Muscle layer of colon (tissue), 2 donors: Measurements from ENCODE around the gene FAM151A.

ENCODE experiments used
- H3K27ac ChIP-seq: one replicate; pipeline ENCODE4 v1.7.0; 2013; ENCODE audit warnings: low read depth, mild to moderate bottlenecking, low read length, moderate library complexity
- H3K27me3 ChIP-seq, 2 donors: one replicate each; pipeline ENCODE4 v1.7.0; 2013; ENCODE audit warnings: low read length in 2 of 2, mild to moderate bottlenecking in 2 of 2; ENCODE audit not compliant: insufficient read depth in 2 of 2, control insufficient read depth in 1 of 2
- H3K36me3 ChIP-seq: one replicate; pipeline ENCODE4 v1.7.0; 2013; ENCODE audit warnings: mild to moderate bottlenecking, low read length; ENCODE audit not compliant: insufficient read depth
- H3K4me1 ChIP-seq: one replicate; pipeline ENCODE4 v1.7.0; 2013; ENCODE audit warnings: mild to moderate bottlenecking, low read length; ENCODE audit not compliant: insufficient read depth
- H3K4me3 ChIP-seq, 2 donors: one replicate each; pipeline ENCODE4 v1.7.0; 2013; ENCODE audit warnings: low read length in 2 of 2, low read depth in 1 of 2, mild to moderate bottlenecking in 1 of 2, moderate library complexity in 1 of 2
- H3K9ac ChIP-seq: one replicate; pipeline ENCODE4 v1.7.0; 2013; ENCODE audit warnings: low read length
- H3K9me3 ChIP-seq: one replicate; pipeline ENCODE4 v1.7.0; 2013; ENCODE audit warnings: mild to moderate bottlenecking, low read length
- donor health status: abdominal sarcoma.
- donor health status: Adenocarcinoma of cecum.

The FAM151A gene

GRCh38 chr1:54608566-54609230 lies 14.6 kb downstream of the FAM151A start:
- Histone ChIP-seq H3K36me3 (peaks cover 16% of the 10 kb centered on the region), H3K27me3 (no peaks in the 10 kb centered on the region), H3K9me3 (no peaks in the 10 kb centered on the region), H3K9ac (no peak overlapping the region), H3K4me1 (no peaks in the 10 kb centered on the region), H3K4me3 (no peak overlapping the region), H3K27ac (no peak overlapping the region)

GRCh38 chr1:54607821-54608565 lies 15.3 kb downstream of the FAM151A start:
- no peaks in the 10 kb centered on the region for H3K27me3 ChIP-seq
- no peaks in the 10 kb centered on the region for H3K9me3 ChIP-seq
- no peak overlapping the region for H3K9ac ChIP-seq
- no peak overlapping the region for H3K27ac ChIP-seq
- H3K36me3 ChIP-seq, result peaks cover 16% of the 10 kb centered on the region
- no peak overlapping the region for H3K4me3 ChIP-seq
- no peaks in the 10 kb centered on the region for H3K4me1 ChIP-seq

GRCh38 chr1:54606990-54607325 lies 16.4 kb downstream of the FAM151A start:
- H3K36me3 ChIP-seq, result peaks cover 16% of the 10 kb centered on the region

DNA sequence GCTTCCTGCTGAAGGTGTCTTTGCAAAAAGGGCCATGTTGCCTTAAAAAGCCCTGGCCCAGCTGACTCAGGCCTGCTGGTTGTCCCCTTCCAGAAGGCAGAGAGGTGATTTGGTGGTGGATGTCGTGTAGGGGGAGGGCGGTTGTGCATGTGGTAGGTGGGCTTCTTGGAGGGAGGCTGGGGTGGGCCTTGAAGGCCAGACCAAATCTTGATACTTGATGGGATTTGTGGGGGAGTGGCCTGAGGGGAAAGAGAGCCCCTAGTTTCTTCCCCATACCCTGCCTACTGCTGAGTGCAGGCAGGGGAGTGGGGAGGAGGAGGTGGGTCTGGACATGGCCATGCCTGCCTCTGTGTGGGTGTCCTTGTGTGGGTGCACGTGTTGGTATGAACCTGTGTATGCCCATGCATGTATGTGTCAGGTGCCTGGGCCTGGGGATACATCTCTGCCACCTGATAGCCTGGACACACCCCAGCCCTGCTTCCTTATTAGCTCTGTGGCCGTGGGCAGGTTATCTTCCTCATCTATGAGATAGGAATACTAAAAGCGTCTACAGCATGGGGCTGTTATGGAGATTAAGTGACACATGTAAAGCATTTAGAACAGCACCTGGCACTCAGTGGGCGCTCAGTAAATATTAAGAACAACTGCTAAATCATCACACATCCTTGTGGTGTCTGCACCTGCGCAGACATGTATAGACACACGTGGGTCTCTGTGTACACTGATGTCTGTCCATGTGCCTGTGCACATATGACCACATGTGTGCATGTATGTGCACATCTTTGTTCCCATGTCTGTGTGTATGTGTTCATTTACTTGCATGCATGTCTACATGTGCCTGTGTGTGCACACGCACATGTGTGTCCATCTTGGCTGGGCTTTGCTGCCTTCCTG lies 17.0 kb downstream of the FAM151A start:
- Histone ChIP-seq H3K4me1 (no peaks in the 10 kb centered on the region), H3K9ac (no peak overlapping the region), H3K4me3 (no peak overlapping the region), H3K27ac (no peak overlapping the region), H3K9me3 (no peaks in the 10 kb centered on the region), H3K36me3 (peaks cover 21% of the 10 kb centered on the region), H3K27me3 (no peaks in the 10 kb centered on the region)

More at GRCh38 chr1:54606990-54607325, 16.4 kb downstream of the FAM151A start:
- Histone ChIP-seq H3K9ac (no peak overlapping the region), H3K4me1 (no peaks in the 10 kb centered on the region), H3K27me3 (no peaks in the 10 kb centered on the region), H3K4me3 (no peak overlapping the region), H3K9me3 (no peaks in the 10 kb centered on the region), H3K27ac (no peak overlapping the region)

GRCh38 chr1:54604572-54605370 lies 18.6 kb downstream of the FAM151A start:
- H3K27ac ChIP-seq, result no peak overlapping the region
- no peaks in the 10 kb centered on the region for H3K27me3 ChIP-seq
- no peak overlapping the region for H3K4me3 ChIP-seq

GRCh38 chr1:54604051-54604450 lies 19.3 kb downstream of the FAM151A start:
- peaks cover 27% of the 10 kb centered on the region for H3K36me3 ChIP-seq
- no peaks in the 10 kb centered on the region for H3K4me1 ChIP-seq

More at GRCh38 chr1:54604572-54605370, 18.6 kb downstream of the FAM151A start:
- H3K9ac ChIP-seq, result no peak overlapping the region
- peaks cover 27% of the 10 kb centered on the region for H3K36me3 ChIP-seq
- no peaks in the 10 kb centered on the region for H3K9me3 ChIP-seq
- H3K4me1 ChIP-seq, result no peaks in the 10 kb centered on the region

DNA sequence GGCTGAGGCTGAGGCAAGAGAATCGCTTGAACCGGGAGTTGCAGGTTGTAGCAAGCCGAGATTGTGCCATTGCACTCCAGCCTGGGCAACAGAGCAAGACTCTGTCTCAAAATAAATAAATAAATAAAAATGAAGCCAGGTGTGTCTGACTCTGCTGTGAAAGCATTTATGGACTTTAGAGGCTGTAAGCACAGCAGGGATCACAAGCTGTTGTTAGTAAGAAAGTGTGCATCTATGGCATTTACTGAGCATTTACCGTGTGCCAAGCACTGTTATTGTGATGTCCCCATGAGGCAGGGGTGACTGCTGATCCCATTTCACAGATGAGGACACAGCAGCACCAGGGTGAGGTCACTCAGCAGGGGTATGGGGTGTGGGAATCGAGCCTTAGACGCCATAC lies 20.1 kb downstream of the FAM151A start:
- Histone ChIP-seq H3K27me3 (no peaks in the 10 kb centered on the region), H3K9ac (no peak overlapping the region), H3K36me3 (peaks cover 28% of the 10 kb centered on the region), H3K27ac (no peak overlapping the region), H3K4me1 (no peaks in the 10 kb centered on the region), H3K4me3 (no peak overlapping the region), H3K9me3 (no peaks in the 10 kb centered on the region)

More at GRCh38 chr1:54604051-54604450, 19.3 kb downstream of the FAM151A start:
- H3K27me3 ChIP-seq, result no peaks in the 10 kb centered on the region
- H3K9me3 ChIP-seq, result no peaks in the 10 kb centered on the region
- no peak overlapping the region for H3K27ac ChIP-seq
- no peak overlapping the region for H3K4me3 ChIP-seq
- H3K9ac ChIP-seq, result no peak overlapping the region

DNA sequence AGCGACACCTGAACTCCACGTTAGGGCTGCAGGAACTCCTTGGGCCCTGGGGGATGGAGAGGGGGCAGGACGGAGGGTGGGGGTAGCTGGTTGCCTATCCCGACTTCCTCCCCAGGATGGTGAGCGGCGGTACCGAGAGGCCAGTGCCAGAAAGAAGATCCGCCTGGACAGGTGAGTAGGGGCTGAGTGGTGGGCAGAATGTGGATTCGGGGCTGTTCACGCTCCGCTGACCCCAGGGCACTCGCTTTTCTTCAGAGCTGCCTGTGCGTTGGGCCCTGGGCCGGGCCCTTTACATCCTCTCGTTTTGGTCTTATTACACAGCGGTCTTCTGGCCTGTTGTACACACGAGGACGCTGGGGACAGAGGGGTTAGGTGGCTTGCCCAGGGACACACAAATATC lies 20.8 kb downstream of the FAM151A start:
- H3K9ac ChIP-seq, result no peak overlapping the region
- no peaks in the 10 kb centered on the region for H3K9me3 ChIP-seq
- H3K4me3 ChIP-seq, result no peak overlapping the region
- peaks cover 29% of the 10 kb centered on the region for H3K36me3 ChIP-seq
- no peaks in the 10 kb centered on the region for H3K27me3 ChIP-seq
- H3K4me1 ChIP-seq, result no peaks in the 10 kb centered on the region
- no peak overlapping the region for H3K27ac ChIP-seq

- no peak overlapping the region for H3K4me3 ChIP-seq
- H3K9me3 ChIP-seq, result no peaks in the 10 kb centered on the region
- H3K36me3 ChIP-seq, result peaks cover 34% of the 10 kb centered on the region
- no peak overlapping the region for H3K27ac ChIP-seq
- H3K9ac ChIP-seq, result no peak overlapping the region
- H3K27me3 ChIP-seq, result no peaks in the 10 kb centered on the region
- H3K4me1 ChIP-seq, result no peaks in the 10 kb centered on the region
These were observed 21.6 kb downstream of the FAM151A start for GRCh38 chr1:54601730-54602129.

- H3K9ac ChIP-seq, result no peak overlapping the region
- no peaks in the 10 kb centered on the region for H3K9me3 ChIP-seq
- peaks cover 29% of the 10 kb centered on the region for H3K36me3 ChIP-seq
- no peaks in the 10 kb centered on the region for H3K4me1 ChIP-seq
- H3K4me3 ChIP-seq, result no peak overlapping the region
- H3K27me3 ChIP-seq, result no peaks in the 10 kb centered on the region
- no peak overlapping the region for H3K27ac ChIP-seq
These were observed 22.2 kb downstream of the FAM151A start for GRCh38 chr1:54600947-54601721.
